Osteocyte (in vitro differentiated cells): ENCODE measurements around the gene C20orf141. TPM values are rescaled to one million over a fixed set of nuclear protein-coding genes. Genes with fewer than 3 reads are reported as not detected.

Experiments used
- DNase-seq: peaks from one replicate; pipeline ENCODE4 v3.0.0; 2021; ENCODE audit warnings: mixed read lengths; ENCODE audit not compliant: unreplicated experiment; ENCODE audit errors: extremely low spot score
- H3K27ac Mint-ChIP-seq: one replicate; pipeline ENCODE4 v1.8.0; 2021; ENCODE audit warnings: mild to moderate bottlenecking, mixed read lengths; ENCODE audit not compliant: unreplicated experiment
- H3K27me3 Mint-ChIP-seq: one replicate; pipeline ENCODE4 v1.8.0; 2021; ENCODE audit warnings: mixed read lengths; ENCODE audit not compliant: unreplicated experiment
- H3K36me3 Mint-ChIP-seq: one replicate; pipeline ENCODE4 v1.8.0; 2021; ENCODE audit warnings: mixed read lengths; ENCODE audit not compliant: unreplicated experiment
- H3K4me1 Mint-ChIP-seq: one replicate; pipeline ENCODE4 v1.8.0; 2021; ENCODE audit warnings: mixed read lengths; ENCODE audit not compliant: unreplicated experiment
- H3K4me3 Mint-ChIP-seq: one replicate; pipeline ENCODE4 v1.8.0; 2021; ENCODE audit warnings: mild to moderate bottlenecking, moderate library complexity, mixed read lengths; ENCODE audit not compliant: unreplicated experiment
- H3K9me3 Mint-ChIP-seq: one replicate; pipeline ENCODE4 v1.8.0; 2021; ENCODE audit warnings: mixed read lengths; ENCODE audit not compliant: unreplicated experiment
- CTCF ChIP-seq: fragments of 200-600 bp; sonication (generic); IDR thresholded peaks from 2 replicates; pipeline ENCODE4 v1.5.0; 2021; ENCODE audit warnings: antibody characterized with exemption, mild to moderate bottlenecking, moderate library complexity
- total RNA-seq: library from RNA; stranded (reverse); gene quantifications from 2 replicates; pipeline ENCODE4 v1.2.1, GENCODE V29; 2021

C20orf141 gene
- total RNA-seq, 1 donor from 2014 or later, result not detected

GRCh38 chr20:2851086-2851485 is 36.3 kb downstream of the C20orf141 start:
- TF ChIP-seq CTCF, result no peak
- no peaks in the 10 kb centered on the region for H3K9me3 Mint-ChIP-seq
- H3K27me3 Mint-ChIP-seq, result no peaks in the 10 kb centered on the region
- H3K4me3 Mint-ChIP-seq, result no peak overlapping the region
- no peak overlapping the region for H3K27ac Mint-ChIP-seq
- peaks cover 3% of the 10 kb centered on the region for H3K4me1 Mint-ChIP-seq
- no peak for DNase-seq
- peaks cover 8% of the 10 kb centered on the region for H3K36me3 Mint-ChIP-seq

- no peak for TF ChIP-seq CTCF
Observed at GRCh38 chr20:2858591-2858990, 43.8 kb downstream of the C20orf141 start.

GRCh38 chr20:2859330-2860121 is 44.7 kb downstream of the C20orf141 start:
- DNase-seq, result no peak
- no peak overlapping the region for H3K27ac Mint-ChIP-seq
- no peaks in the 10 kb centered on the region for H3K27me3 Mint-ChIP-seq

More at GRCh38 chr20:2858591-2858990, 43.8 kb downstream of the C20orf141 start:
- no peak for DNase-seq
- no peaks in the 10 kb centered on the region for H3K9me3 Mint-ChIP-seq
- H3K4me3 Mint-ChIP-seq, result no peak overlapping the region
- no peaks in the 10 kb centered on the region for H3K4me1 Mint-ChIP-seq
- no peak overlapping the region for H3K27ac Mint-ChIP-seq
- H3K36me3 Mint-ChIP-seq, result peaks cover 8% of the 10 kb centered on the region
- no peaks in the 10 kb centered on the region for H3K27me3 Mint-ChIP-seq

GRCh38 chr20:2864626-2865025 is 49.8 kb downstream of the C20orf141 start:
- peaks cover 18% of the 10 kb centered on the region for H3K4me1 Mint-ChIP-seq
- no peaks in the 10 kb centered on the region for H3K27me3 Mint-ChIP-seq
- no peak for TF ChIP-seq CTCF
- H3K36me3 Mint-ChIP-seq, result peaks cover 20% of the 10 kb centered on the region
- H3K9me3 Mint-ChIP-seq, result no peaks in the 10 kb centered on the region
- H3K4me3 Mint-ChIP-seq, result no peak overlapping the region
- DNase-seq, result no peak
- no peak overlapping the region for H3K27ac Mint-ChIP-seq

More at GRCh38 chr20:2859330-2860121, 44.7 kb downstream of the C20orf141 start:
- H3K9me3 Mint-ChIP-seq, result no peaks in the 10 kb centered on the region
- H3K4me1 Mint-ChIP-seq, result no peaks in the 10 kb centered on the region
- no peak overlapping the region for H3K4me3 Mint-ChIP-seq
- no peak for TF ChIP-seq CTCF
- H3K36me3 Mint-ChIP-seq, result peaks cover 8% of the 10 kb centered on the region

- TF ChIP-seq CTCF, result no peak
- Mint-ChIP-seq H3K4me3 (no peak overlapping the region), H3K9me3 (no peaks in the 10 kb centered on the region), H3K27ac (no peak overlapping the region), H3K36me3 (peaks cover 20% of the 10 kb centered on the region), H3K27me3 (no peaks in the 10 kb centered on the region), H3K4me1 (peaks cover 20% of the 10 kb centered on the region)
- no peak for DNase-seq
Observed at GRCh38 chr20:2865101-2865500, 50.3 kb downstream of the C20orf141 start.

Other genes starting within 250 kb of the C20orf141 start
- gene NOP56, start 162.4 kb upstream of the C20orf141 start, total RNA-seq, result 141 and 142 TPM in 2 replicates
- 78.1 and 86.6 TPM in 2 replicates for gene IDH3B, start 150.8 kb upstream of the C20orf141 start, total RNA-seq
- 9.8 and 12.8 TPM in 2 replicates for gene EBF4, start 122.2 kb upstream of the C20orf141 start, total RNA-seq
- 84.0 and 85.8 TPM in 2 replicates for gene CPXM1, start 14.4 kb upstream of the C20orf141 start, total RNA-seq
- gene TMEM239, start 1.4 kb downstream of the C20orf141 start, total RNA-seq, result not detected in 2 replicates
- gene PCED1A, start 25.7 kb downstream of the C20orf141 start, total RNA-seq, result 68.3 and 80.8 TPM in 2 replicates
- gene VPS16, start 25.8 kb downstream of the C20orf141 start, total RNA-seq, result 45.2 and 51.1 TPM in 2 replicates
- gene PTPRA, start 58.5 kb downstream of the C20orf141 start, total RNA-seq, result 80.2 and 88.6 TPM in 2 replicates
- not detected in 2 replicates for gene GNRH2, start 228.6 kb downstream of the C20orf141 start, total RNA-seq
- gene MRPS26, start 231.1 kb downstream of the C20orf141 start, total RNA-seq, result 40.1 and 44.4 TPM in 2 replicates